GM19238 (cell line): Measurements from ENCODE around the gene SLC15A2.

Experiments used
- DNase-seq: peaks from one replicate; pipeline ENCODE4 v3.0.0; 2011; ENCODE audit warnings: low spot score; ENCODE audit not compliant: insufficient read length

Gene SLC15A2

GRCh38 chr3:121980450-121980796, 86.2 kb downstream of the SLC15A2 start:
- DNase-seq, result no peak

- DNase-seq, result no peak
Measured at GRCh38 chr3:121981473-121981872, 87.3 kb downstream of the SLC15A2 start.

DNA sequence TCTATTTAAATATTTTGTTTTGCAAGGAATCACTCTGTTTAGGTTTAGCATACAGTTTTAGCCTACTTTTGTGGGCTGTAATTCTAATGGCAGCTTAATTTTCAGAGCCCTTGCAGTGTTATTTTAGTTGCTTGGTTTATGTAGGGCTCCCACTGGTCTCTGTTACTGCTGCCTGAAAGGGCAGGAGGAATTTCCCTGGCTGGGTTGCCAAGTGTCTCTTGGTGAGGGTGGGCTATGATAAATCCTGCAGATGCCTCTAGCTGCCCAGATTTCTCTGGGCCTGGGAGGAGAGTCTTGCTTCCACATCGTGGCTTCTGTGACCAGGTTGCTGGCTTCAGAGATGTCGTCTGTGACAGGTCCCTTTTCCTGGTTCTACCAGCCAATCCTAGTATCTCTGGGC, 91.6 kb downstream of the SLC15A2 start:
- no peak for DNase-seq

- no peak for DNase-seq
Measured at GRCh38 chr3:121988146-121988545, 93.9 kb downstream of the SLC15A2 start.

DNA sequence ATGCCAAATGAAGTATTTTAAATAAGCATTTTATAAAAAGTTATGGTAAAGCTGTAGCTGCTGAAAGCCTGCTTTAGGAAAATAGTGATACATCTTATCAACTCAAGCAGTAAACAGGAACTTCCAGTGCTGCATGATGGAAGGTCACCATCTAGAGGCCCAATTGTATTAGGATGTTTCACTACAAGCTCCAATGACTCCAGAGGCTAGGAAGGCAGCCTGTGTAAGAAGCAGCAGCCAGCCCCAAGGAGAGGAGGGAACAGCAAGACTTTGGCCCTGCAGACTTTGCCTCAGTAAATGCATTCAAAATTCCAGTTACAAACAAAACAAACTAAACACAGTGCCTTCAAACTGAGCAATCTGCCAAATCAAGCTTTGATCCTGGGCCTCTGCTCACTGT, 95.7 kb downstream of the SLC15A2 start:
- no peak for DNase-seq

DNA sequence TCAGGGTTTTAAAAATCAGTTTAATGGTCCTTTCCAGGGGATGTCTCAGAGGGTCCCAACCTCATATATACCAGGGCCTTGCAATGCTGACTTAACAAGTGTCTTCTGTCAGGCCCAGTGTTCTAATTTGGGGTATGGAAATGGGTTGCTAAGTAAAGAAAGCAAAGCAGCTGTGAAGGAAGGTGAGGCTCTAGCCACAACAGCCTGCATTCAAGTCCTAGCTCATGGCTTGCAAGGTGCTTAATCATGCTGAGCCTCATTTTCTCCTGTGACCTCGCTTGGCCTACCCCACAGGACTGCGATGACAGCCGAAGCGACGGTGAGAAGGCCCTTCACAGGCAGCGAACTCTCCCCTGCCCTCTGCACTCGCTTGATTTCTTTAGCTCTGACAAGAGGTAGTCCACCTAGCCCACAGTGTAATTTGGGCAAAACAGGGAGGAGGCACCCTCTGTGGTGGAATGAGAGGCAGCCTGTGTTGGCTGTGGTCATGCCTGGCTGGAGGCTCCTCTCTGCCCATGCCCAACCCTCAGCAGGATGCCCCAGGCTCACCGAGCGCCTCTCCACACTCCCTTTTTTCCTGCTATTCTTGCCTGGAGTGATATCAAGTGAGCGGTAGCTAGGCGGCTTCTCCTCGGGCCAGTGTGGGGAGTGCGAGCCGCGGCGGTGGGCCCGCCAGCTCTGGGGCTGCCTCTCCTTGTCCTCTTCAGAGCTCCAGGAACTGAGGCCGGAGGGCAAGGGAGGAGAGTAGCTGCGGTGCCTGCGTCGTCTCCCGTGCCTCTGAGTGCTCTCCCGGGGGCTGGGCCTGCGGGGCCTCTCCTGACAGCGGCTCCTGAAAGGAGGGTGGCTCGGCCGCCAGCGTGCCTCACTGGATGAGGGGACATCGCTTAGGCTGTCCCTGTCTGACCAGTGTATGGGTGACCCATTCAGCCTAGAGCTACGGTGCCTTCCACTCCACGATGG, 98.7 kb downstream of the SLC15A2 start:
- DNase-seq, result no peak
